Vagina (tissue), 2 donors: ENCODE measurements around the gene ERCC4. TPM values are rescaled to one million over a fixed set of nuclear protein-coding genes. Genes with fewer than 3 reads are reported as not detected.

Source experiments
- DNase-seq, 2 donors: peaks; one replicate each; pipeline ENCODE4 v3.0.0-alpha.2; 2017; ENCODE audit errors: extremely low spot score in 2 of 2
- H3K27ac ChIP-seq: fragments of 200-600 bp; sonication (generic); one replicate; pipeline ENCODE4 v1.5.1; 2019
- H3K27me3 ChIP-seq: fragments of 200-600 bp; sonication (generic); one replicate; pipeline ENCODE4 v1.5.1; 2019
- H3K36me3 ChIP-seq, 2 donors: fragments of 200-600 bp; sonication (generic); one replicate each; pipeline ENCODE4 v1.5.1; 2017 to 2019
- H3K4me1 ChIP-seq: fragments of 200-600 bp; sonication (generic); one replicate; pipeline ENCODE4 v1.5.1; 2019
- H3K4me3 ChIP-seq, 2 donors: fragments of 200-600 bp; sonication (generic); 1 replicate in 1 of 2; 2 replicates in 1 of 2; pipeline ENCODE4 v1.5.1; 2016 to 2019
- H3K9me3 ChIP-seq: fragments of 200-600 bp; sonication (generic); one replicate; pipeline ENCODE4 v1.5.1; 2019
- CTCF ChIP-seq, 3 experiments: fragments of 450-650 bp in 2 of 3; fragments of 200-600 bp in 1 of 3; sonication (generic) in 1 of 3; IDR thresholded peaks; one replicate each; pipeline ENCODE4 v1.5.1; 2017 to 2019; ENCODE audit warnings: antibody characterized with exemption in 3 of 3, mild to moderate bottlenecking in 2 of 3, moderate library complexity in 2 of 3
- POLR2A ChIP-seq, 2 donors: fragments of 450-650 bp; IDR thresholded peaks; one replicate each; pipeline ENCODE4 v1.6.1; 2017; ENCODE audit warnings: antibody characterized with exemption in 2 of 2, mild to moderate bottlenecking in 2 of 2, moderate library complexity in 2 of 2
- POLR2AphosphoS5 ChIP-seq, 2 donors: sonication (generic); formaldehyde crosslinking; IDR thresholded peaks; one replicate each; pipeline ENCODE4 v1.9.0; 2017; ENCODE audit warnings: antibody characterized with exemption in 2 of 2, mild to moderate bottlenecking in 2 of 2, low read depth in 1 of 2; ENCODE audit not compliant: insufficient read depth in 1 of 2
- intact Hi-C: fragments of 100-400 bp; cut with DNase I; formaldehyde crosslinking; loops from one replicate; pipeline ENCODE4 v1.15.1; 2023
- total RNA-seq: library from RNA; depleted of rRNA; stranded (reverse); fragments of >200 nt; gene quantifications from one replicate; pipeline ENCODE4 v1.2.3, GENCODE V29; 2016

The ERCC4 gene
- total RNA-seq, 1 donor from 2014 or later: 8.6 TPM

GRCh38 chr16:13936155-13936554 lies 16.2 kb downstream of the ERCC4 start:
- H3K36me3 ChIP-seq: peaks cover 0 to 13% of the 10 kb centered on the region in 2 donors
- DNase-seq: no peak
- H3K4me1 ChIP-seq: no peaks in the 10 kb centered on the region
- H3K27me3 ChIP-seq: no peaks in the 10 kb centered on the region
- H3K27ac ChIP-seq: no peak overlapping the region
- TF ChIP-seq POLR2A (IDR thresholded peaks at IDR 0.05) (no peak), CTCF (IDR thresholded peaks at IDR 0.05) (no peak), POLR2AphosphoS5 (IDR thresholded peaks at IDR 0.05; ENCODE audit: insufficient read depth in 1 of 2, low read depth in 1 of 2) (no peak)
- no peaks in the 10 kb centered on the region for H3K9me3 ChIP-seq
- H3K4me3 ChIP-seq: no peak overlapping the region
- intact Hi-C loops: no loop called here

GRCh38 chr16:13936596-13937081 lies 16.7 kb downstream of the ERCC4 start:
- DNase-seq: no peak
- H3K36me3 ChIP-seq: peaks cover 0 to 13% of the 10 kb centered on the region in 2 donors
- TF ChIP-seq CTCF (IDR thresholded peaks at IDR 0.05) (no peak), POLR2AphosphoS5 (IDR thresholded peaks at IDR 0.05; ENCODE audit: insufficient read depth in 1 of 2, low read depth in 1 of 2) (no peak), POLR2A (IDR thresholded peaks at IDR 0.05) (no peak)

DNA sequence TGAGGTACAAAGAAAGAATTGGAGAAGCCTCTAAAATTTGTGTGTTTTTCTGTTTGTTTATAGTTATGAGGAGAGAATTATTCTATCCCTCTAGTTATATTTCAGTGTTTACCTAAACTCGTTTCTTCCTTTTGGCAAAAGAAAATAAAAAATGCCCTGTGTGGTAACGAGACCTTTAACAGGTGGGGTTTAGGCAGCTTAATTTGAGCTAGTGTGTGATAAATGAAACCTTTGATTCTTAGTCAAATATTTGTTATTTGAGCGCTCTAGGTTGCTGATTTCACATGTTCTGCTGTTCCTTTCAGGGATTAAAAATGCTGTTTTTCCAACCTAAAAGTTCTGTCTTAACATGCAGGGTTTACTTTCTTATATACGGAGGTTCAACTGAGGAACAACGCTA lies 17.5 kb downstream of the ERCC4 start:
- intact Hi-C loops: no loop called here
- H3K36me3 ChIP-seq: peaks cover 0 to 13% of the 10 kb centered on the region in 2 donors

More at GRCh38 chr16:13936596-13937081, 16.7 kb downstream of the ERCC4 start:
- no peaks in the 10 kb centered on the region for H3K4me1 ChIP-seq
- H3K9me3 ChIP-seq: no peaks in the 10 kb centered on the region
- no peaks in the 10 kb centered on the region for H3K27me3 ChIP-seq
- intact Hi-C loops: no loop called here
- no peak overlapping the region for H3K4me3 ChIP-seq
- H3K27ac ChIP-seq: no peak overlapping the region

GRCh38 chr16:13938480-13938879 lies 18.5 kb downstream of the ERCC4 start:
- intact Hi-C loops: no loop called here
- Histone ChIP-seq H3K4me3 (no peak overlapping the region), H3K36me3 (peaks cover 0 to 10% of the 10 kb centered on the region in 2 donors), H3K27ac (no peak overlapping the region), H3K9me3 (no peaks in the 10 kb centered on the region), H3K4me1 (no peaks in the 10 kb centered on the region), H3K27me3 (no peaks in the 10 kb centered on the region)
- no peak for TF ChIP-seq POLR2A (IDR thresholded peaks at IDR 0.05)
- DNase-seq: no peak

More for the DNA sequence above, 17.5 kb downstream of the ERCC4 start:
- TF ChIP-seq POLR2AphosphoS5 (IDR thresholded peaks at IDR 0.05; ENCODE audit: insufficient read depth in 1 of 2, low read depth in 1 of 2) (no peak), POLR2A (IDR thresholded peaks at IDR 0.05) (no peak), CTCF (IDR thresholded peaks at IDR 0.05) (no peak)
- H3K4me1 ChIP-seq: no peaks in the 10 kb centered on the region
- no peaks in the 10 kb centered on the region for H3K27me3 ChIP-seq
- no peaks in the 10 kb centered on the region for H3K9me3 ChIP-seq
- H3K27ac ChIP-seq: no peak overlapping the region
- no peak for DNase-seq
- no peak overlapping the region for H3K4me3 ChIP-seq

- no peak for TF ChIP-seq CTCF (IDR thresholded peaks at IDR 0.05)
- no peak for TF ChIP-seq POLR2AphosphoS5 (IDR thresholded peaks at IDR 0.05; ENCODE audit: insufficient read depth in 1 of 2, low read depth in 1 of 2)
- no peak for TF ChIP-seq POLR2A (IDR thresholded peaks at IDR 0.05)
- peaks cover 0 to 10% of the 10 kb centered on the region in 2 donors for H3K36me3 ChIP-seq
Measured at GRCh38 chr16:13939821-13940220, 19.9 kb downstream of the ERCC4 start.

More at GRCh38 chr16:13939821-13940220, 19.9 kb downstream of the ERCC4 start:
- Histone ChIP-seq H3K27ac (no peak overlapping the region), H3K27me3 (no peaks in the 10 kb centered on the region), H3K9me3 (no peaks in the 10 kb centered on the region), H3K4me1 (no peaks in the 10 kb centered on the region), H3K4me3 (no peak overlapping the region)
- intact Hi-C loops: no loop called here
- no peak for DNase-seq
